SW480 (cell line): ENCODE measurements around the gene IGF2BP1.

Experiments
- DNase-seq: peaks from one replicate; pipeline ENCODE4 v3.0.0-alpha.2; 2016; ENCODE audit warnings: low spot score

Gene IGF2BP1

DNA sequence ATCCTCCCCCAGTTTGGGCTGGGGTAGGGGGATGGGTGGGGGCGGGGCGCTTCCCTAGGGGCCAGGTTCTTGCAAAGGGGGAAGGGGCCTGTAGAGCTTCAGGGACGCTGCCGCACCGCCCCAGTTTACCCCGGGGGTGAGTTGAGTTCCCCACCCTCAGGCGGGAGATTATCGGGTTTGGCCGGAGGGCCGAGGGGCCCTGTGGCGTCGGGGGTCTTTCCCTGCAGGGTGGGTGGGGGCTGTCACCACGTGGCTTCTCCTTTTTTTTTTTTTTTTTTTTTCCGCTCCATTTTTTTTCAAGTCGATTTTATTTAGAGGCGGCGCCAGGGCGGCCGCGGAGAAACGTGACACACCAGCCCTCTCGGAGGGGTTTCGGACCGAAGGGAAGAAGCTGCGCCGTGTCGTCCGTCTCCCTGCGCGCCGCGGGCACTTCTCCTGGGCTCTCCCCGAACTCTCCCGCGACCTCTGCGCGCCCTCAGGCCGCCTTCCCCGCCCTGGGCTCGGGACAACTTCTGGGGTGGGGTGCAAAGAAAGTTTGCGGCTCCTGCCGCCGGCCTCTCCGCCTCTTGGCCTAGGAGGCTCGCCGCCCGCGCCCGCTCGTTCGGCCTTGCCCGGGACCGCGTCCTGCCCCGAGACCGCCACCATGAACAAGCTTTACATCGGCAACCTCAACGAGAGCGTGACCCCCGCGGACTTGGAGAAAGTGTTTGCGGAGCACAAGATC lies at the start of gene IGF2BP1:
TSS of gene IGF2BP1 (plus strand) at position 283 of the 724 bp plus-strand sequence. CDS start at position 644, 361 bp downstream.
- peak; percentile 74 for DNase-seq

GRCh38 chr17:48951572-48951971 lies 45.6 kb upstream of the IGF2BP1 start:
- no peak for DNase-seq

DNA sequence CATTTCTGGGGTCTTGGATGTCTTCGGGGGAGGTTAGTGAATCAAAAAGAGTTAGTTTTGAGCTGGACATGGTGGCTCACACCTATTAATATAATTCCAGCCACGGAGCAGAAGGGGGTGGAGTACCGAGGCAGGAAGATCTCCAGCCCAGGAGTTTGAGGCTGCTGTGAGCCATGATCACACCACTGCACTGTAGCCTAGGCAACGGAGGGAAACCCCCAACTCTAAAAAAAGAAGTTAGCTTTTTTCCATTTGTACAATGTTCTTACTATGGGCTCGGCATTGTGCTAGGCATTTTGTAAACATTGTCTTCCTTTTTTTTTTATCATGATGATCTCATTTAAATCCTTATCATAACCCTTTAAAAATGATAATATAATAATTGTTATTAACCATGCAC lies 44.3 kb upstream of the IGF2BP1 start:
- no peak for DNase-seq

DNA sequence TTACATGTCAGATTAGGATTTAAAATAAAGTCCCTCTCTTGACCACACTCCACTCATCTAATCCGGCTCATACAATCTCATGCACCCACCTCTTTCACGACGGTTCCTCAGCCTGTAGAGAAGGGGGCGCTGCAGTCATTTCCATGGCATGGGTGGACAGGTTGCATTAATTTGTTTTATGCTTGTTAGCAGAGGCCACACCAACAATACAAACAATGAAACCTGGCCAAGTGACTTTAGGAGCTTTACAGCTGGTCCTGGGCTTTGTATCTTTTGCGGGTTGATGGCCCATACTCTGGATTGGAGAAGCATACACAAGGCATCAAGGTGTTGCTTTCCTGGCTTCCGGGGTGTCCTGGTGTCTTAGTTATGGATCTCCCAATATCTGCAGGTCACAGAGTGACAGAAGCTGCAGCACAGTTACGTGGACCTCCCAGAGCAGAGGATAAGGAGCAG lies 42.9 kb upstream of the IGF2BP1 start:
- DNase-seq: peak; percentile 75

GRCh38 chr17:48960834-48961515 lies 36.2 kb upstream of the IGF2BP1 start:
- peak; percentile 33 for DNase-seq

GRCh38 chr17:48961516-48962233 lies 35.5 kb upstream of the IGF2BP1 start:
- peak; percentile 74 for DNase-seq

DNA sequence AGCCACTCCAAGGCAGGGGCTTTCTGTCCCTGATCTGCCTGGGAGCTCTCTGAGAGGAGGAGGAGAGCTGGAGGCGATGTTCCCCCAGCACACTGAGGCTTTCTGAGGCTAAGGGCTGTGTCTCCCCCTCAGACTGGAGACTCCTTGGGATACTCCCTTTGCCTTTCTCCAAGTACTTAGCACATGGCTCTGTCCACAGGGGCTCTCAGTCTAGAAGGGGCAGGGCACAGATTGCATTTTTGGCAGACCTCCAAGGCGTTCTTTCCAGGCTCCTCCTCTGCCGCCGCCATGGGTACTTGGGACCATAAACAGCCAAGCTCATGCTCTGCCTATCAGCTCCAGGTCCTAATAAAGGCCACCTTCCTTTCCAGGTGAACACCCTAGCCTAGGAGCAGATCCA lies 27.0 kb upstream of the IGF2BP1 start:
- DNase-seq: no peak

DNA sequence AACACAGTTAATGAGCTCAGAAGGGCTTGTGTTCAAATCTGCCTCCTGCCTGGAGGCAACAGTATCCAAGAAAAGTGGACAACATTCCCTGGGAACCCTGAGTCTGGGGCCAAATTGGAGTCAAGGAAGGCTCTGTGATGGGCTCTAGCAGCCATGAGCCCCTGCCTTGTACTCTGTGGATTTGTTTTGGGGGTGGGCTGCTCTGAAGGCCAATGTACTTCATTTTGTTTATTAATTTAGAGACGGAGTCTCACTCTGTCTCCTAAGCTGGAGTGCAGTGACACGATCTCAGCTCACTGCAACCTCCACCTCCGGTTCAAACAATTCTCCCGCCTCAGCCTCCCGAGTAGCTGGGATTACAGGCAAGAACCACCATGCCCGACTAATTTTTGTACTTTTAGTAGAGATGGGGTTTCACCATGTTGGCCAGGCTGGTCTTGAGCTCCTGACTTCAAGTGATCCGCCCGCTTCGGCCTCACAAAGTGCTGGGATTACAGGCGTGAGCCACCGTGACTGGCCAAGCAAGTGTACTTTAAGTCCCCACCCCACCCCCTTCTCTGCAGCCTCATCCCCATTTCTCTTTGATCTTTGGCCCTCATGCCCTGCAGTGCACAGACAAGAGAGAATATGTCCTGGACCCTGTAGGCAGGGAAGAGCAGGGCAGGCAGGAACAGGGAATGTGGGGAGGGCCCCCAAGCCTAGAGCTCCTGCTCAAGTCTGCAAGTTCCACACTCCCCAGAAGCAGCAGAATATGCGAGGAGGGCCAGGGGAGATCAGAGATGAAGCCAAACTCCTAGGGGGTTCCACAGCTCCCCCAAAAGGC lies 26.1 kb upstream of the IGF2BP1 start:
- peak; percentile 65 for DNase-seq

DNA sequence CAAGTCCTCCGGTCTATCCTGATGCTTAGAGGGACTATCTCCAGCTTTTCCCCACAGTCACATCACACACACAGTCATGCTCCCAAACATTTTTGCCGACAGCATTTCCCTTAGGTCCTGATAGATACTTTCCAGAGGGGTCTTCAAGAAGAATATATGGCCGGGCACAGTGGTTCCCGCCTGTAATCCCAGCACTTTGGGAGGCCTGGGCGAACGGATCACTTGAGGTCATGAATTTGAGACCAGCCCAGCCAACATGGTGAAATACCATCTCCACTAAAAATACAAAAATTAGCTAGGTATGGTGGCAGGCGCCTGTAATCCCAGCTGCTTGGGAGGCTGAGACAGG lies 24.5 kb upstream of the IGF2BP1 start:
- DNase-seq: no peak

- no peak for DNase-seq
These were observed 23.4 kb upstream of the IGF2BP1 start for GRCh38 chr17:48973806-48974205.

DNA sequence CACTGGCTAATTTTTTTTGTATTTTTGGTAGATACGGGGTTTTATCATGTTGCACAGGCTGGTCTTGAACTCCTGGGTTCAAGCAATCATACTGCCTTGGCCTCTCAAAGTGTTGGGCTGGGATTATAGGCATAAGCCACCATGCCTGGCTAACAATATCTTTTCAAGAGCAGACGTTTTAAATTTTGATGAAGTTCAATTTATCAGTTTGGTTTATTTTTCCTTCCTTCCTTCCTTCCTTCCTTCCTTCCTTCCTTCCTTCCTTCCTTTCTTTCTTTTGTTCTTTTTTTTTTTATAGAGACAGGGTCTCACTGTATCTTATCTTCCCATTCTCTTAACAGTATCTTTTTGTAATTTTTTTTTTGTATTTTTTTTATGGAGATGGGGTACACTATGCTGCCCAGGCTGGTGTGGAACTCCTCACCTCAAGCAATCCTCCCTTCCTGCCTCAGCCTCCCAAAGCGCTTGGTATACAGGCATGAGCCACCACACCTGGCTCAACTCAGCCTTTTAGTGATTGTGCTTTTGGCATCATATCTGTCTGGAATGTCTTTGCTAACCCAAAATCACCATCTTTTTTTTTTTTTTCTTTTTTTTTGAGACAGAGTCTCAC lies 15.2 kb upstream of the IGF2BP1 start:
- no peak for DNase-seq

- DNase-seq: no peak
These were observed 11.5 kb upstream of the IGF2BP1 start for GRCh38 chr17:48985436-48986245.

DNA sequence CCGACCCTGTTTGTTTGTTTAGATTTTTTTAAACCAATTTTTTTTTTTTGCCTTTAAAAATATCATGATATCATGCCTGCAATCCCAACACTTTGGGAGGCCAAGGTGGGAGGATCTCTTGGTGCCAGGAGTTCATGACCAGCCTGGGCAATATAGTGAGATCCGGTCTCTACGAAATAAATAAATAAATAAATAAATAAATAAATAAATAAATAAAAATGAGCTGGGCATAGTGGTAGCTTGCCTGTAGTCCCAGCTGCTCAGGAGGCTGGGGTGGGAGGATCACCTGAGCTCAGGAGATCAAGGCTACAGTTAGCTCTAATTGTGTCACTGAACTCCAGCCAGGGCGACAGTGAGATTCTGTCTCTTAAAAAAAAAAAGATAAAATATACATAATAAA lies 8.1 kb upstream of the IGF2BP1 start:
- DNase-seq: no peak

- DNase-seq: no peak
These were observed 6.3 kb upstream of the IGF2BP1 start for GRCh38 chr17:48990882-48991357.

DNA sequence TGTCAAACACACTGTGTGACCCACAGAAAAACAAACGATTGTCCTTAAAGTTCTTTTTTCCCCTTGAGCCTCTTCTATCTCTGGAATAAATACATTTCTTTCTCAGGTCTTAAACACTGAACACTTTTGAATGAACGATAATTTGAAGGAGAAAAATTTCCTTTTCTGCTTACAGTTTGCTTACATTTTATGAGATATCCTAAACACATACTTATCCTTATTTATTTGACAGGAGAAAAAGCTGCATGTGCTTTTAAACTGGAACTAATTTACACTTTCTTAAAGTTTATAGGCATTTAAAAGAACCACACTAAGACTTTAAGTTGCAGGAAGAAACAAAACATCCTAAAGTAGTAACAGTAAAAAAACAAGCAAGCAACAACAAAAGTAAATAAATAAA lies 4.7 kb upstream of the IGF2BP1 start:
- DNase-seq: no peak

GRCh38 chr17:48993305-48993704 lies 3.9 kb upstream of the IGF2BP1 start:
- DNase-seq: no peak

DNA sequence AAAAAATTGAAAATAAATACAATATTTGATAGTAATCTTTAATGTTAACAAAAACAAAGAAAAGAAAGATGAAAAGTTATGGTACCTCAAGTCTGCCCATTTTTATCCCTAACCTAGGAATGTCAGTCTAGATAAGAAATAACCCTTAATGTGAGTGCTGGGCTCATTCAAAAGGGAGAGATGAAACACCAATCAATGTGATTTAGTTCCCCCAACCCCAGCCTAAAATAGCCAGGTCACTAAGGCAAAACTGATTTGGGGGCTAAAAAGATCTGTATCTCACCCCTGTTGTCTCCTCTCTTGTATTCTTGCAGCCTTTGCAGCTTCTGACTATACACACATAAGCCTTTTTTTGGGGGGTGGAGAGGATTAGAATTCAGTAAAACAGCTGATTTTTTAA lies 3.2 kb upstream of the IGF2BP1 start:
- no peak for DNase-seq

DNA sequence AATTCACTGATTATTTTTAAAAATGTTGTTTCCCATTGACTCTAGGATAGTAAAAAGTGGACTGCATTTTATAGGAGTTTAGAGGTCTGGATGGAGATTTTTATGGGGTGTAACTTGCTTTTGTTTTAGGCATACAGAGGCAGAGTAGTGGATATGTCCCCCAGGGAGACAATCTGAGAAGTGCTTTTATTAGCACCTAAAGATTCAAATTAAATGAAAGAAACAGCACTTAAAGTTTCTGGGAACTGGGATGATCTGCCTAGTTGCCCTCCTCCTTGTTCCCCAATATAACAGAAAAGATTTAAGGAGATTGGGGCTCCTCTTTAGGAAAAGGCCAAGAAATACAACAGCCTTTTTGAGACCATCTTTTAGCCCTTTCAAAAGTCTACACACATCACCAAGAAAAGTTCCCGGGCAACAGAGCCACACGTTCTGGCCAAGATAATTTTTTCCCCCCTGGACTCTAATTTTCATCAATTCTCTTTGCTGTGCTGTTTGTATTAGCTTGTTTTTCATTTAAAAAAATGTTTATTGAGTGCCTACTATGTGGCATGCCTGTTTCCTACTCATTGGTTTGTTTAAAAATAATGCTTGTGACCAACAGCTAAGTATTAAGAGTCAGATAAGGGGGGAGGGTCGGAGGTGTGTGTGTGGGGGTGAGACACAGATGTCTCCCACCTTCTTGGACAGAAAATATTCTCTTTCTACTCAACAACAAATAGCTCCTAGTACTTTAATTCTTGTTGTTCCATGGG lies 2.5 kb upstream of the IGF2BP1 start:
- DNase-seq: no peak

DNA sequence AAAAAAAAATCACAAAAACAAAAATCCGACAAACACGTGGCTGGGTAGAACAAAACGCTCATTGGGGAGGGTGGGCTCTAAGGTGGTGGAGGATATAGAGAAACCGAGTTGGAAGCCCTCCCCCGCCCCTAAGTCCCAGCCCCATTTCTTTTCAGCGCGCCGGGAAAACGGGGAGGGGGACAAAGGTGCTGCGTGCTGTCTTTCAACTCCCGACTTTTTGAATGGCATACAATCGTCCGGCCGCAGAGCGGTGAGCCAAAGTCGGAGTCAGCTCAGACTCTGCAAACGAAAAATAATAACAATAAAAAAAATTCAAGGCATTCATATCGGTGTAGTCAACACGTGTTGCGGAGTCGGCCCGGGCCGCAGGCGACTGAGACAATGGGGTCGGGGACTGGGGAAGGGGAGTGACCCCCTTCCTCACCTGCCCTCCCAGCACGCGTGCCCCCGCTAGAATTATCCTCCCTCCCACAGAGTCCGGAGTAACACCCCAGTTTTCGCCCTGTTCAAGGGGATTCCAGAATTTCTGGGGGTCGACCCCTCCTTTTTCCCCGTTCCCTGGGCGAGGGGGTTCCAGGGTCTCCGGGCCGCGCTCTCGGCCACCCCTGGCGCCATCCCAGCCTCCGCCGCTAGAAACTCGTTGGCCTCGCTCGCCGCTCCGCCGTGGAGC lies 1.7 kb upstream of the IGF2BP1 start:
- peak; percentile 71 for DNase-seq
